CD4-positive, alpha-beta memory T cell (primary cell): Measurements from ENCODE around the gene FCER1G. TPM values are rescaled to one million over a fixed set of nuclear protein-coding genes. Genes with fewer than 3 reads are reported as not detected.

Source experiments
- CTCF ChIA-PET: fragments of 350-600 bp; sonication (Branson Sonifier 250); formaldehyde crosslinking; loops from one replicate; lab custom pipeline; 2021; ENCODE audit warnings: inconsistent platforms; ENCODE audit not compliant: partially characterized antibody; lab: Charles Lee
- POLR2A ChIA-PET: fragments of 350-600 bp; sonication (Branson Sonifier 250); formaldehyde crosslinking; loops from one replicate; lab custom pipeline; 2021; ENCODE audit not compliant: partially characterized antibody; lab: Charles Lee
- DNase-seq, 5 donors: peaks; one replicate each; pipeline versions ENCODE4 v3.0.0 to v3.0.0-alpha.2; 2020 to 2022; ENCODE audit warnings: mixed read lengths in 1 of 5
- H3K27ac ChIP-seq: one replicate; pipeline ENCODE4 v1.7.0; 2013; ENCODE audit warnings: low read depth, low read length
- H3K27me3 ChIP-seq: 2 replicates; pipeline ENCODE4 v1.7.0; 2013; ENCODE audit warnings: mild to moderate bottlenecking, low read length, moderate library complexity; ENCODE audit not compliant: insufficient read depth
- H3K36me3 ChIP-seq: 2 replicates; pipeline ENCODE4 v1.7.0; 2013; ENCODE audit warnings: mild to moderate bottlenecking, low read length, moderate library complexity; ENCODE audit not compliant: insufficient read depth
- H3K4me1 ChIP-seq: 2 replicates; pipeline ENCODE4 v1.7.0; 2013; ENCODE audit warnings: mild to moderate bottlenecking, low read length, moderate library complexity; ENCODE audit not compliant: insufficient read depth
- H3K4me3 ChIP-seq, 2 donors: one replicate each; pipeline ENCODE4 v1.7.0; 2013; ENCODE audit warnings: low read length in 2 of 2, mild to moderate bottlenecking in 1 of 2
- H3K9me3 ChIP-seq, 2 donors: one replicate each; pipeline ENCODE4 v1.7.0; 2013; ENCODE audit warnings: low read length in 2 of 2, control low read depth in 1 of 2; ENCODE audit not compliant: control insufficient read depth in 1 of 2
- H3K27ac Mint-ChIP-seq, 7 donors: one replicate each; pipeline ENCODE4 v1.8.0; 2020 to 2021; ENCODE audit warnings: mixed read lengths in 7 of 7, mild to moderate bottlenecking in 6 of 7, inconsistent platforms in 3 of 7, moderate library complexity in 3 of 7
- H3K27me3 Mint-ChIP-seq, 2 donors: one replicate each; pipeline ENCODE4 v1.8.0; 2020 to 2021; ENCODE audit warnings: mixed read lengths in 2 of 2
- H3K36me3 Mint-ChIP-seq, 2 donors: one replicate each; pipeline ENCODE4 v1.8.0; 2020 to 2021; ENCODE audit warnings: mixed read lengths in 2 of 2, inconsistent platforms in 1 of 2, mild to moderate bottlenecking in 1 of 2
- H3K4me1 Mint-ChIP-seq, 4 donors: one replicate each; pipeline ENCODE4 v1.8.0; 2020 to 2021; ENCODE audit warnings: mixed read lengths in 4 of 4, mild to moderate bottlenecking in 1 of 4
- H3K4me3 Mint-ChIP-seq, 8 donors: one replicate each; pipeline ENCODE4 v1.8.0; 2020 to 2021; ENCODE audit warnings: mixed read lengths in 8 of 8, mild to moderate bottlenecking in 7 of 8, moderate library complexity in 6 of 8, inconsistent platforms in 3 of 8
- H3K9me3 Mint-ChIP-seq, 8 donors: one replicate each; pipeline ENCODE4 v1.8.0; 2020 to 2021; ENCODE audit warnings: mixed read lengths in 8 of 8, mild to moderate bottlenecking in 5 of 8, inconsistent platforms in 3 of 8, moderate library complexity in 1 of 8
- intact Hi-C: fragments of 100-400 bp; cut with micrococcal nuclease; formaldehyde crosslinking; loops from one replicate; pipeline ENCODE4 v1.15.1; 2023
- microRNA-seq: library from miRNA; unstranded; fragments of <30 nt; microRNA quantifications from one replicate; pipeline ENCODE4 v1.2.0, GENCODE V29; 2021; ENCODE audit warnings: borderline replicate concordance, borderline number of aligned reads, borderline microRNAs expressed, mixed read lengths
- polyA plus RNA-seq, 2 donors: library from polyadenylated mRNA; unstranded; fragments of 300-500 nt; fragmentation: Illumina TruSeq; gene quantifications; one replicate each; pipeline ENCODE4 v1.2.3, GENCODE V29; 2021
- total RNA-seq, 2 experiments: library from RNA; stranded (reverse); gene quantifications; one replicate each; pipeline ENCODE4 v1.2.3, GENCODE V29; 2021

FCER1G gene
- total and polyA plus RNA-seq, 4 experiments from 2014 or later: 2.1 to 10.5 (median 6.3) TPM

- peaks cover 7 to 17% (median 13%) of the 10 kb centered on the region in 4 donors for H3K4me1 Mint-ChIP-seq
- H3K9me3 Mint-ChIP-seq: peaks cover 3 to 22% (median 19%) of the 10 kb centered on the region in 8 donors
- Histone ChIP-seq H3K27me3 (peaks cover 31% of the 10 kb centered on the region), H3K4me3 (no peak overlapping the region), H3K36me3 (no peaks in the 10 kb centered on the region), H3K27ac (no peak overlapping the region), H3K4me1 (peaks cover 5% of the 10 kb centered on the region), H3K9me3 (no peaks in the 10 kb centered on the region)
- intact Hi-C loops: no loop called here
- peaks cover 44 to 53% of the 10 kb centered on the region in 2 donors for H3K27me3 Mint-ChIP-seq
- H3K27ac Mint-ChIP-seq: no peak overlapping the region
- CTCF ChIA-PET: interaction anchor here (1.1 kb wide), 1 partner anchor 120 kb away, joined by 3 read pairs; no protein-coding TSS in a partner anchor
- H3K36me3 Mint-ChIP-seq: peaks cover 7 to 9% of the 10 kb centered on the region in 2 donors
- no peak for DNase-seq
- POLR2A ChIA-PET: interaction anchor here (0.6 kb wide), 1 partner anchor 164 kb away, joined by 3 read pairs; no protein-coding TSS in a partner anchor
- no peak overlapping the region for H3K4me3 Mint-ChIP-seq
These were observed 46.5 kb downstream of the FCER1G start for GRCh38 chr1:161261261-161262235.

GRCh38 chr1:161265305-161265704 is 50.2 kb downstream of the FCER1G start:
- Histone ChIP-seq H3K36me3 (no peaks in the 10 kb centered on the region), H3K27me3 (peaks cover 15% of the 10 kb centered on the region), H3K4me3 (no peak overlapping the region), H3K4me1 (no peaks in the 10 kb centered on the region), H3K9me3 (no peaks in the 10 kb centered on the region), H3K27ac (no peak overlapping the region)
- H3K27me3 Mint-ChIP-seq: peaks cover 26% of the 10 kb centered on the region in 2 donors
- no peak for DNase-seq
- no peaks in the 10 kb centered on the region for H3K36me3 Mint-ChIP-seq
- H3K27ac Mint-ChIP-seq: no peak overlapping the region
- H3K4me3 Mint-ChIP-seq: no peak overlapping the region
- intact Hi-C loops: no loop called here
- ChIA-PET POLR2A (no interaction called here), CTCF (no interaction called here)
- H3K4me1 Mint-ChIP-seq: peaks cover 0 to 1% (median 0%) of the 10 kb centered on the region in 4 donors
- H3K9me3 Mint-ChIP-seq: no peaks in the 10 kb centered on the region

GRCh38 chr1:161266202-161266601 is 51.1 kb downstream of the FCER1G start:
- Histone ChIP-seq H3K9me3 (no peaks in the 10 kb centered on the region), H3K4me3 (no peak overlapping the region), H3K27me3 (peaks cover 6% of the 10 kb centered on the region), H3K4me1 (no peaks in the 10 kb centered on the region), H3K36me3 (no peaks in the 10 kb centered on the region), H3K27ac (no peak overlapping the region)
- POLR2A ChIA-PET: no interaction called here
- H3K4me1 Mint-ChIP-seq: peaks cover 0 to 1% (median 0%) of the 10 kb centered on the region in 4 donors
- H3K36me3 Mint-ChIP-seq: no peaks in the 10 kb centered on the region
- no peak overlapping the region for H3K4me3 Mint-ChIP-seq
- DNase-seq: no peak
- H3K9me3 Mint-ChIP-seq: no peaks in the 10 kb centered on the region
- peaks cover 18 to 21% of the 10 kb centered on the region in 2 donors for H3K27me3 Mint-ChIP-seq
- CTCF ChIA-PET: no interaction called here
- no peak overlapping the region for H3K27ac Mint-ChIP-seq
- intact Hi-C loops: no loop called here

DNA sequence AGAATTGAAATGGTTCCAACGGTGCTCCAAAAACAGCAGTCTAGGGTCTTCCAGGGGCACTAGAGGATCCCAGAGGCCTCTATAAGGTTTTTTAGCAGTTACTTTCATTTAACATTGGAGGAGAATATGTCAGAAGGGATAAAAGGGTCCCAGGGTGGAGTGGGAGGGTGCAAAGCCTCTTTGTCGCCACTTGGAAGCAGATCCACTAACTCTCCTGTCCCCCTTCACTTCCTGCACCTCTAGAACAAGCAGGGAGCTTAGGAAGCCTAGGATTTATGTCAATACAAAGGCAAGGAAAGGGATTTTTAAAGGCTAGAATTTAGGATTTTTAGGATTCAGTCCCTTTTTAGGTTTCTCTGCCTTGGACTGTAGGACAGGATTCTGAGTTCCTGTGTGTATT is 51.7 kb downstream of the FCER1G start:
- Histone ChIP-seq H3K4me3 (no peak overlapping the region), H3K36me3 (no peaks in the 10 kb centered on the region), H3K4me1 (no peaks in the 10 kb centered on the region), H3K27me3 (peaks cover under 1% of the 10 kb centered on the region), H3K9me3 (no peaks in the 10 kb centered on the region), H3K27ac (no peak overlapping the region)
- no peak for DNase-seq
- intact Hi-C loops: no loop called here
- Mint-ChIP-seq H3K9me3 (no peaks in the 10 kb centered on the region), H3K27me3 (peaks cover 12 to 15% of the 10 kb centered on the region in 2 donors), H3K4me3 (no peak overlapping the region), H3K27ac (no peak overlapping the region), H3K4me1 (no peaks in the 10 kb centered on the region), H3K36me3 (no peaks in the 10 kb centered on the region)
- ChIA-PET POLR2A (no interaction called here), CTCF (no interaction called here)

DNA sequence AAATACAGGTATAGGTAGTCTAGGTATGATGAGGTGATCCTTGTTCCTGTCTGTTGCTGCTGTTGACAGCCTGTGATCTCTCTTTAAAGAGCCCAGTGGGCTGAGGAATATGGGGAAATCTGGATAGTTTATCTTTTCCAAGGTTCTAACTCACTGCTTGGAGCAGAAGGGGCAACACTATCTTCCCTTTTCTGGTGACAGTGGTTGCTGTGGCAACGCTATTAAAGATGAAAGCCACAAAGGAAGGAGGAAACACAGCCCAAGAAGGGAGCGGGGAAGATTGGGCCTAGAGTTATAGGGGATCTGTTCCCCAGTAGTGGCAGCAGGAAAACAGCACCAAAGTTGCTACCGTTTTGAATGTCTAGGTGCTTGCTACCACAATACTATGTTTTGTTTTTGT is 52.2 kb downstream of the FCER1G start:
- H3K27me3 ChIP-seq: no peaks in the 10 kb centered on the region
- no peak for DNase-seq
- Mint-ChIP-seq H3K27me3 (peaks cover 9 to 15% of the 10 kb centered on the region in 2 donors), H3K9me3 (no peaks in the 10 kb centered on the region), H3K27ac (no peak overlapping the region), H3K36me3 (no peaks in the 10 kb centered on the region), H3K4me3 (no peak overlapping the region), H3K4me1 (no peaks in the 10 kb centered on the region)
- CTCF ChIA-PET: no interaction called here
- no peaks in the 10 kb centered on the region for H3K36me3 ChIP-seq
- H3K4me1 ChIP-seq: no peaks in the 10 kb centered on the region
- no peak overlapping the region for H3K4me3 ChIP-seq
- H3K27ac ChIP-seq: no peak overlapping the region
- POLR2A ChIA-PET: no interaction called here
- intact Hi-C loops: no loop called here
- H3K9me3 ChIP-seq: no peaks in the 10 kb centered on the region

Small RNAs within 50 kb of the gene (microRNA-seq; reads per million reads assigned to microRNA genes)
- not detected for gene MIR5187

Other genes with a start within 250 kb of the FCER1G start
- gene F11R, start 194.1 kb upstream of the FCER1G start, total RNA-seq: 10 to 100 TPM; 19.3 to 27.1 TPM
- 10 to 100 TPM; 15.9 to 33.2 TPM for gene F11R, start 194.1 kb upstream of the FCER1G start, polyA plus RNA-seq
- 10 to 100 TPM; 92.0 to 93.1 TPM for gene TSTD1, start 176.3 kb upstream of the FCER1G start, total RNA-seq
- 100 to 1,000 TPM; 264 to 411 TPM for gene TSTD1, start 176.3 kb upstream of the FCER1G start, polyA plus RNA-seq
- gene USF1, start 169.3 kb upstream of the FCER1G start, total RNA-seq: 100 to 1,000 TPM; 101 to 102 TPM
- gene USF1, start 169.3 kb upstream of the FCER1G start, polyA plus RNA-seq: 1 to 10 TPM; 1.4 to 5.9 TPM
- 100 to 1,000 TPM; 222 to 226 TPM for gene ARHGAP30, start 145.4 kb upstream of the FCER1G start, total RNA-seq
- 100 to 1,000 TPM in 1 of 2 donors, 10 to 100 TPM in 1; 63.4 to 213 TPM for gene ARHGAP30, start 145.4 kb upstream of the FCER1G start, polyA plus RNA-seq
- not detected for gene NECTIN4, start 125.7 kb upstream of the FCER1G start, total RNA-seq
- not detected for gene NECTIN4, start 125.7 kb upstream of the FCER1G start, polyA plus RNA-seq
- under 1 TPM; 0.52 to 0.53 TPM for gene KLHDC9, start 116.9 kb upstream of the FCER1G start, total RNA-seq
- gene KLHDC9, start 116.9 kb upstream of the FCER1G start, polyA plus RNA-seq: 1 to 10 TPM in 1 of 2 donors, under 1 TPM in 1; 0.68 to 2.4 TPM
- 10 to 100 TPM; 40.8 to 41.0 TPM for gene PFDN2, start 97.3 kb upstream of the FCER1G start, total RNA-seq
- 10 to 100 TPM; 70.9 to 89.1 TPM for gene PFDN2, start 97.3 kb upstream of the FCER1G start, polyA plus RNA-seq
- 10 to 100 TPM; 49.0 to 50.5 TPM for gene NIT1, start 97.2 kb upstream of the FCER1G start, total RNA-seq
- gene NIT1, start 97.2 kb upstream of the FCER1G start, polyA plus RNA-seq: 10 to 100 TPM; 17.5 to 21.4 TPM
- gene DEDD, start 82.6 kb upstream of the FCER1G start, total RNA-seq: 10 to 100 TPM; 39.1 to 41.4 TPM
- gene DEDD, start 82.6 kb upstream of the FCER1G start, polyA plus RNA-seq: 10 to 100 TPM; 40.7 to 42.0 TPM
- 10 to 100 TPM; 87.2 to 87.4 TPM for gene UFC1, start 61.3 kb upstream of the FCER1G start, total RNA-seq
- 100 to 1,000 TPM; 146 to 176 TPM for gene UFC1, start 61.3 kb upstream of the FCER1G start, polyA plus RNA-seq
- 10 to 100 TPM; 62.0 to 63.6 TPM for gene USP21, start 55.8 kb upstream of the FCER1G start, total RNA-seq
- 10 to 100 TPM; 15.5 to 30.6 TPM for gene USP21, start 55.8 kb upstream of the FCER1G start, polyA plus RNA-seq
- gene PPOX, start 48.9 kb upstream of the FCER1G start, total RNA-seq: 10 to 100 TPM; 59.4 to 69.8 TPM
- gene PPOX, start 48.9 kb upstream of the FCER1G start, polyA plus RNA-seq: 10 to 100 TPM; 16.3 to 25.7 TPM
- 10 to 100 TPM; 64.6 to 71.5 TPM for gene B4GALT3, start 37.8 kb upstream of the FCER1G start, total RNA-seq
- 10 to 100 TPM; 55.9 to 60.5 TPM for gene B4GALT3, start 37.8 kb upstream of the FCER1G start, polyA plus RNA-seq
- 1 to 10 TPM; 1.4 to 2.4 TPM for gene ADAMTS4, start 16.2 kb upstream of the FCER1G start, total RNA-seq
- gene ADAMTS4, start 16.2 kb upstream of the FCER1G start, polyA plus RNA-seq: under 1 TPM in 1 of 2 donors, not detected in 1; 0.07 TPM
- gene NDUFS2, start 12.9 kb upstream of the FCER1G start, total RNA-seq: 100 to 1,000 TPM in 1 of 2 experiments, 10 to 100 TPM in 1; 89.9 to 100 TPM
- gene NDUFS2, start 12.9 kb upstream of the FCER1G start, polyA plus RNA-seq: 100 to 1,000 TPM in 1 of 2 donors, 10 to 100 TPM in 1; 90.1 to 112 TPM
- gene APOA2, start 8.3 kb downstream of the FCER1G start, total RNA-seq: not detected
- gene APOA2, start 8.3 kb downstream of the FCER1G start, polyA plus RNA-seq: not detected
- gene TOMM40L, start 10.8 kb downstream of the FCER1G start, total RNA-seq: 1 to 10 TPM; 8.2 to 8.8 TPM
- 1 to 10 TPM; 2.9 to 6.9 TPM for gene TOMM40L, start 10.8 kb downstream of the FCER1G start, polyA plus RNA-seq
- gene NR1I3, start 22.9 kb downstream of the FCER1G start, total RNA-seq: not detected
- under 1 TPM in 1 of 2 donors, not detected in 1; 0.13 TPM for gene NR1I3, start 22.9 kb downstream of the FCER1G start, polyA plus RNA-seq
- not detected for gene PCP4L1, start 43.5 kb downstream of the FCER1G start, total RNA-seq
- gene PCP4L1, start 43.5 kb downstream of the FCER1G start, polyA plus RNA-seq: not detected
- gene MPZ, start 94.7 kb downstream of the FCER1G start, total RNA-seq: 10 to 100 TPM; 11.1 to 11.9 TPM
- under 1 TPM in 1 of 2 donors, not detected in 1; 0.14 TPM for gene MPZ, start 94.7 kb downstream of the FCER1G start, polyA plus RNA-seq
- 100 to 1,000 TPM; 106 to 108 TPM for gene SDHC, start 99.1 kb downstream of the FCER1G start, total RNA-seq
- gene SDHC, start 99.1 kb downstream of the FCER1G start, polyA plus RNA-seq: 100 to 1,000 TPM; 183 to 296 TPM
- not detected for gene CFAP126, start 152.6 kb downstream of the FCER1G start, total RNA-seq
- gene CFAP126, start 152.6 kb downstream of the FCER1G start, polyA plus RNA-seq: not detected